T-helper 2 cell treated with Interferon-gamma antibody and Interleukin-4, amounts not matched to agents 5 μg/mL and 100 μg/mL, for 36 hours (primary cell): ENCODE data around the gene NUDT1.
"Not testable (repeated sequence)": the region's sequence is repeated elsewhere in the genome, so short reads cannot be mapped to it uniquely, and the experiment has no call there.

Experiments
- DNase-seq: peaks from one replicate; pipeline ENCODE4 v3.0.0; 2021; ENCODE audit warnings: low spot score
- H3K27ac Mint-ChIP-seq: one replicate; pipeline ENCODE4 v1.8.0; 2021; ENCODE audit warnings: mild to moderate bottlenecking, mixed read lengths
- H3K27me3 Mint-ChIP-seq: one replicate; pipeline ENCODE4 v1.8.0; 2021; ENCODE audit warnings: low read depth, mixed read lengths
- H3K36me3 Mint-ChIP-seq: one replicate; pipeline ENCODE4 v1.8.0; 2021; ENCODE audit warnings: low read depth, mixed read lengths
- H3K4me1 Mint-ChIP-seq: one replicate; pipeline ENCODE4 v1.8.0; 2021; ENCODE audit warnings: low read depth, mixed read lengths
- H3K4me3 Mint-ChIP-seq: one replicate; pipeline ENCODE4 v1.8.0; 2022; ENCODE audit warnings: mild to moderate bottlenecking, moderate library complexity, mixed read lengths
- H3K9me3 Mint-ChIP-seq: one replicate; pipeline ENCODE4 v1.8.0; 2021; ENCODE audit warnings: mixed read lengths

The NUDT1 gene

DNA sequence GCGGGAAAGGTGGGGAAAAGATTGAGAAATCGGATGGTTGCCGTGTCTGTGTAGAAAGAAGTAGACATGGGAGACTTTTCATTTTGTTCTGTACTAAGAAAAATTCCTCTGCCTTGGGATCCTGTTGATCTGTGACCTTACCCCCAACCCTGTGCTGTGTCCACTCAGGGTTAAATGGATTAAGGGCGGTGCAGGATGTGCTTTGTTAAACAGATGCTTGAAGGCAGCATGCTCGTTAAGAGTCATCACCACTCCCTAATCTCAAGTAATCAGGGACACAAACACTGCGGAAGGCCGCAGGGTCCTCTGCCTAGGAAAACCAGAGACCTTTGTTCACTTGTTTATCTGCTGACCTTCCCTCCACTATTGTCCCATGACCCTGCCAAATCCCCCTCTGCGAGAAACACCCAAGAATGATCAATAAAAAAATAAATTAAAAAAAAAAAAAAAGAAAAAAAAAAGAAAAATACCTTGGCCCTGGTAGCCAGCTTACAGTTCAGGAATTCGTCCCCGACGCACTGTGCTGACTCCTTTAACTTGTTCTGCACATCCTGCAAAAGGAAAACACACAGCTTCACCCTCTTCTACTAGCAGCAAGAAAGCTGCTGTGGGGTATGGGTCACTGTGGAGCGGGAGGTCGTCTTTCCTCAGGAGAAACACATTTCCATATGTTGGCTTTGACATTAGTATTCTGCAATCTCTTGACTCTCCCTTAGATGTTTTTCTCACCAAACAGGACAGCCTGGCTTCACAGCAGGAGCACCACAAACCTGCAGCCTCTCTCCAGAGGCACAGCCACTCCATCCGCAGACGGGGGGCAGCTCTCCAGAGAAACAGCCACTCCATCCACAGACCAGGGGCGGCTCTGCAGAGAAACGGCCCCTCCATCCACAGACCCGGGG is 27.3 kb downstream of the NUDT1 start:
- not testable (repeated sequence) for DNase-seq, H3K9me3 Mint-ChIP-seq, H3K4me1 Mint-ChIP-seq, H3K4me3 Mint-ChIP-seq, H3K27me3 Mint-ChIP-seq, H3K36me3 Mint-ChIP-seq, H3K27ac Mint-ChIP-seq

DNA sequence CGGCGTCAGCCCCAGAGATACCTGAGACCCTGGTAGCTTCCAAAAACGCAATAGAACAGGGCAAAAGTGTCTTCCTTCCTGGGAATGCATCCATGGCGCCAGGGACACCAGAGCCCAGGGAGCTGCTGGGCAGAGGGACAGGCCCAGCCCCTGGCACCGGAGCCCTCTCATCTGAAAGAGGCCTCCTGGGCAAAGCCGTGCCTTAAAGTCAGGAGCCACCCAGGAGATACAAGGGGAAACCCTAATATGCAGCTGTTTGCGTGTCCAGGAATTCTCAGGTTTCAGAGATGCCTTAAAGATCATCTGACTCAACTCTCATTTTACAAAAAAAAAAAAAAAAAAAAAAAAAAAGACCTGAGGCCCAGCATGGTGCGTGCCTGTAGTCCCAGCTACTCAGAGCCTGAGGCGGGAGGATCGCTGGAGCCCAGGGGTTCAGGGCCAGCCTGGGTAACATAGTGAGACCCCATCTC is 28.0 kb downstream of the NUDT1 start:
- Mint-ChIP-seq H3K27ac (no peak overlapping the region), H3K4me3 (no peak overlapping the region), H3K4me1 (no peaks in the 10 kb centered on the region), H3K9me3 (no peaks in the 10 kb centered on the region), H3K36me3 (peaks cover 2% of the 10 kb centered on the region), H3K27me3 (no peaks in the 10 kb centered on the region)
- DNase-seq: no peak

DNA sequence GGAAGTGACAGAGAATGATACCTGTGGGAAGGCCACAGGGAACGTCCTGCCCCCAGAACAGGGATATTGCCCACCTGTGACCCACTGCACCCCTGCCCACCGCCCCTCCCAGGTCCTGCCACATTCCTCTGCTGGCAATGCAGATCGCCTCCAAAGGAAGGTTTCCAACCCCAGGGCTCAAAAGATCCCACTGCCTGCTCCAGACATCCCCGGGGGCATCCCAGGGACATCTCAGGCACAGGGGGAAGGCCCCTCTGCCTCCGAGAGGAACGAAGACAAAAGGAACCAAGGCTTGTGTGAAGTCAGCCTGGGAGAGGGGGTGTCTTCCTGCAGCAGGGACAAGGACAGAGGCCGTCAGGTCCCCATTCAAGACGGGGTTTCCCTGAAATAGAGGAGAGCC is 28.5 kb downstream of the NUDT1 start:
- H3K9me3 Mint-ChIP-seq: no peaks in the 10 kb centered on the region
- no peak for DNase-seq
- H3K36me3 Mint-ChIP-seq: peaks cover 2% of the 10 kb centered on the region
- no peaks in the 10 kb centered on the region for H3K27me3 Mint-ChIP-seq
- no peak overlapping the region for H3K4me3 Mint-ChIP-seq
- no peaks in the 10 kb centered on the region for H3K4me1 Mint-ChIP-seq
- no peak overlapping the region for H3K27ac Mint-ChIP-seq

DNA sequence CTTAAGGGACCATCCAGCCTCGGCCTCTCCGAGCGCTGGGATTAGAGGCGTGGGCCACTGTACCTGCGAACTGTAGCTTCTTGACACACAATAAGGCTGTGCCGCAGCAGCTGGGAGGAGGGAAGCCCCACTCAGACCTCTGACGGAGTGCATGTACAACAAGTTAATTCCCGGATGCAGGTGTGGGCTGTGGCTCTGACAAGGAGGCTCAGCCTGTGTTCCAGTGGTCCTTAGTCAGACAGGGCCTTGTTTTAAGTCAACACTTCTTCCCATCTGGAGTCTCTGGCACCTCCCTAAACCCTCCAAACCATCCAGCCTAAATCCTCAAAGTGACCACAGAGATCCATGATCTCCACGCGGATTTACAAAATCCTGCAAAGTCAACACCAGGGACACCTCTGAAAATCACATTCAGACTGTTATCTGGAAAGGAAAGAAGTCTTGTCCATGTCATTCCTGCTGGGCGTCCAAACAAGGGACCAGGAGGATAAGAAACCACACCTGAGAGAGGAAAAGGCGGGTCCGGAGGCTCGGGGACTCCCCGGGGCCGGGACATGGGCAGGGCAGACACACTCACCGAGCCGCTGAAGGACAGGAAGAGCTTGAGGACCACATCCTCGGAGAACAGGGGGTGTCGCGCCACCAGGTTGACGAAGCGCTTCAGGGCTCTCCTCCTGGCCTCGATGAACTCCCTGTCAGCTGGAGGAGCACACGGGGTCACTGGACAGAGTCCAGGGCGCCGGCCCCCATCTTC is 29.4 kb downstream of the NUDT1 start:
- DNase-seq: no peak
- Mint-ChIP-seq H3K4me1 (no peaks in the 10 kb centered on the region), H3K4me3 (no peak overlapping the region), H3K27me3 (no peaks in the 10 kb centered on the region), H3K27ac (no peak overlapping the region), H3K36me3 (peaks cover 2% of the 10 kb centered on the region), H3K9me3 (no peaks in the 10 kb centered on the region)

DNA sequence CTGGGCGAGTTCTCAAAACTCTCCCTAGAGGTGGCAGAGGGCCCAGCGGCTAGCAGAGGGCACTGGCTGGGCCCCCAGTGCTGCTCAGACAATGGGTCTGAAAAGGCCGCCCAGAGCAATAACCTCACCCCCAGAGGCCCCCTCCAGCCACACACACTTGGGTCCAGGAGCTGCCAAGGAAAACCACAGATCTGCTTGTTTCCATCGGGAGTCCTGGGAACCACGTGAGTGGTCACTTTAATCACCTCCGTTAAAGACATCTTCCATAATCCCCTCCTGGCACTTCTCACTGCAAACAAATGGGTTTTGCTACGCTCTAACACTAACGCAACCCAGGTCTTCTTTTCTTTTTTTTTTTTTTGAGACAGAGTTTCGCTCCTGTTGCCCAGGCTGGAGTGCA is 30.0 kb downstream of the NUDT1 start:
- Mint-ChIP-seq H3K4me1 (no peaks in the 10 kb centered on the region), H3K27me3 (no peaks in the 10 kb centered on the region), H3K27ac (no peak overlapping the region), H3K4me3 (no peak overlapping the region), H3K9me3 (no peaks in the 10 kb centered on the region), H3K36me3 (peaks cover 2% of the 10 kb centered on the region)
- DNase-seq: no peak

DNA sequence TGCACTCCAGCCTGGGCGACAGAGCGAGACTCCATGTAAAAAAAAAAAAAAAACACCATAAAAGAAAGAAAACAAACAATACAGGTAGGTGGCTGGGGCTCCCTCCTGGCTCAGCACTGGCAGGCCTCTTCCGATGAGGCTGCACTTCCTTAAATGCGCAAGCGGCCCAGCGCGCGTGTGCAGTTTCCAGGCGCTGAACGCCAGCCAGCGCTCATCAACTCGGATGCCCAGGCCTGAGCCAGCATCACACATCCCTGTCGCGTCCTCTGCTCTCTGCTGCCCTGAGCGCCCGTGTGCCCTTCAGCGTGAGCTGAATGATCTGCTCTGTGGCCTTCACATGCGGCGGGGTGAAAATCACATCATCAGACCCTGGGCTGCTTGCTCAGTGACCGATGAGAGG is 31.8 kb downstream of the NUDT1 start:
- no peak overlapping the region for H3K27ac Mint-ChIP-seq
- no peaks in the 10 kb centered on the region for H3K9me3 Mint-ChIP-seq
- no peaks in the 10 kb centered on the region for H3K27me3 Mint-ChIP-seq
- no peak for DNase-seq
- H3K4me1 Mint-ChIP-seq: no peaks in the 10 kb centered on the region
- H3K36me3 Mint-ChIP-seq: peaks cover 2% of the 10 kb centered on the region
- H3K4me3 Mint-ChIP-seq: no peak overlapping the region

DNA sequence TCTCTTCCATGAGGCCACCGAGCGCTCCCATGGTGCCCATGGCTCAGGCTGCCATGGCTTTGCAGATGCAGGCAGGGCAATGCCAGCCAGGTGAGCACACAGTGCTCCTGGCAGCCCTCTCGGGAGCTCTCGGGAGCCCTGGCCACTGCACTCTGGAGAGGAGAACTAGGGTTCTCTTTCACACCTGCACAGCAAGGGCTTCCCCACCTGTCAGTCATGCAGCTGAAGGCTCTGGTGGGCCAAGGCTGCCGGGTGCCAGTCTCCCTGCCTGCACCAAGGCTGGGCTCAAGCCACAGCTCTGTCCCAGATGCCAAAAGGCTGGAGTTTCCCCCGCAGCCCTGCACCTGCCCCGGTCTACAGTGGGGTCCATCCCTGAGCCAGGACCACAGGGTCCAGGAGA is 32.6 kb downstream of the NUDT1 start:
- Mint-ChIP-seq H3K9me3 (no peaks in the 10 kb centered on the region), H3K27ac (no peak overlapping the region), H3K36me3 (no peaks in the 10 kb centered on the region), H3K4me3 (no peak overlapping the region), H3K27me3 (no peaks in the 10 kb centered on the region), H3K4me1 (peaks cover under 1% of the 10 kb centered on the region)
- DNase-seq: no peak

DNA sequence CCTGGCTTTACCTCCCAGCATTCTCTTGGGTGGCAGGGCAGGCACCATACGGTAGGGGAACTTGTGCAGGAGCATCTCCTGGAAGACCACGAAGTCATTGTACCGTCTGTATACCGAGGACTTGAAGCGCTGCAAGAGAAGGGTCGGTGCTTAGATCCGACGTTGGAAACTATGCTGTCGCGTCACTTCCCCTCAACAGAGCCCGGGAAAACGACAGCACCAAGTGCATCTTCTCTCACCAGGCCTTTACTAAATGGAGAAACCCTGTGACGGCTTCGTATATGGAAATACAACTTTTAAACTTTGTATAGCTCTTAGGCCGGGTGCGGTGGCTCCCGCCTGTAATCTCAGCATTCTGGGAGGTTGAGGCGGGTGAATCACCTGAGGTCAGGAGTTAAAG is 33.1 kb downstream of the NUDT1 start:
- DNase-seq: no peak
- H3K27ac Mint-ChIP-seq: no peak overlapping the region
- no peaks in the 10 kb centered on the region for H3K36me3 Mint-ChIP-seq
- no peak overlapping the region for H3K4me3 Mint-ChIP-seq
- no peaks in the 10 kb centered on the region for H3K27me3 Mint-ChIP-seq
- H3K9me3 Mint-ChIP-seq: no peaks in the 10 kb centered on the region
- peaks cover 4% of the 10 kb centered on the region for H3K4me1 Mint-ChIP-seq

DNA sequence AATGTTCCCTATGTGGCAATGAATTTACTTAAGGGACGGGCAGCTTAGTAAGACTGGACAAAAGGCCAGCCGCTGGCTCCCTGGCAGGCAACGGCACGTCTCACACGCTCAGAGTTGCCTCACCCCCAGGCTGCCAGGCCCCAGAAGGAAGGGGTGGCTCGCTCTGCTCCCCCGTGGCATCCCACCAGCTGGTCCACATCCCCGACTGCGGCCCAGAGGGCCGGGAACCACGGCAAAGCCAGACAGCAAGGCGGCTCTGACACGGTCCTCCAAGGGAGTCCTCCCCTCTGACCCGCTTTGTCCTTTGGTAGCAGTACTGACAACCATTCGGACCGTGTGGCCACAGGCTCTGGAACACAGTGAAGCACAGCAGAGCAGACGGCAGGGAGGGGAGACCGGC is 34.1 kb downstream of the NUDT1 start:
- H3K4me1 Mint-ChIP-seq: peaks cover 4% of the 10 kb centered on the region
- H3K36me3 Mint-ChIP-seq: no peaks in the 10 kb centered on the region
- no peak overlapping the region for H3K4me3 Mint-ChIP-seq
- H3K9me3 Mint-ChIP-seq: no peaks in the 10 kb centered on the region
- no peak for DNase-seq
- H3K27me3 Mint-ChIP-seq: no peaks in the 10 kb centered on the region
- no peak overlapping the region for H3K27ac Mint-ChIP-seq

DNA sequence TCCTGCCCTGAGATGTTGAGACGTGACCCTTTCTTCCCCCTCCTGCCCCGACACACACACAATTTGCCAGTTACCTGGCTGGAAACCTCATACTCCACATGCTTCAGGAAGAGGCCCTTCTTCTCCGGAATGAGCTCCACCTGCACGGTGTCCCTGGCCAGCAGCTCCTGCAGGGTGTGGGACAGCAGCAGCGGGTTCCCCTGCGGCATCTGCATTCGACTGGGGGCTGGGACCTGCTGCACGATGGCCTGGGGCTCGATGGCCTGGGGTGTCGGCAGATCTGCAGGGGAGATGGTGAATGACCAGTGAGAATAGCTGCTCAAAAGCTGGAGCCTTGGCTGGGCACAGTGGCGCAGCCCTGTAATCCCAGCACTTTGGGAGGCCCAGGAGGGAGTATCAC is 36.0 kb downstream of the NUDT1 start:
- H3K4me3 Mint-ChIP-seq: no peak overlapping the region
- DNase-seq: no peak
- H3K36me3 Mint-ChIP-seq: no peaks in the 10 kb centered on the region
- no peaks in the 10 kb centered on the region for H3K27me3 Mint-ChIP-seq
- no peak overlapping the region for H3K27ac Mint-ChIP-seq
- no peaks in the 10 kb centered on the region for H3K9me3 Mint-ChIP-seq
- peaks cover 4% of the 10 kb centered on the region for H3K4me1 Mint-ChIP-seq

DNA sequence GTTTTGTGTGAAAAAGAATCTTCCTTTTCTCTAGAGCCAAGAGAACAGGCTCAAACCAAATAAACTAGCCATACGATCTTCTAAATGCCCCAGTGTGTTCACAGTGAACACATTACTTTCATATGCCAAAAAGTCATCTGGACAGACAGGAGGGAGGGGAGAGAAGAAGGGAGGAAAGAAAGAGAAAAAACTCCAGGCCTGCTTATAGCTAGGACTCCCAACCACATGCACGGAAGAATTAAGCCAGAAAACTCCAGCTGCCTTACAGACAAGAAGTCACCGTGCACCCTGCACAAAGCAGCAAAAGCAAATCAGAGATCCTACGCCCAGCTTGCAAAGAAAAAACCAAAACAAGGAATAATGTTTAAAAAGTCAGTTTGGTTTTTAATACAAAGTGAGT is 37.9 kb downstream of the NUDT1 start:
- H3K9me3 Mint-ChIP-seq: no peaks in the 10 kb centered on the region
- DNase-seq: no peak
- H3K36me3 Mint-ChIP-seq: no peaks in the 10 kb centered on the region
- H3K4me1 Mint-ChIP-seq: peaks cover 4% of the 10 kb centered on the region
- H3K27ac Mint-ChIP-seq: no peak overlapping the region
- no peak overlapping the region for H3K4me3 Mint-ChIP-seq
- H3K27me3 Mint-ChIP-seq: no peaks in the 10 kb centered on the region

DNA sequence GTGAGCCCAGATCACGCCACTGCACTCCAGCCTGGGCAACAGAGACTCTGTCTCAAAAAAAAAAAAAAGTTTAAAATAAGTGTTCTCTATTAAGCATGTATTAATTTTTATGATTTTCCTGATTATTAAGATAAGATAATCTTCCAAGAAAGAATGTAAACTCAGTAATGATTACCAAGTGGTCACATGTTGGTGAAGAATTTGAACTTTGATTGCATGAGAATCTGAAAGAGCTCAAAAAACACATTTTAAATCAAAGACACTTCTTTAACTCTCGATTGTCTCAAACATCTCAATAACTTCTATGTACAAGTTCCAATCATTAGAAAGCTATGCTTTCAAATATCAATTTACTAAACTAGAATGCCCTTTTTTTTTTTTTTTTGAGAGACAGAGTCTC is 38.4 kb downstream of the NUDT1 start:
- Mint-ChIP-seq H3K4me3 (no peak overlapping the region), H3K27ac (no peak overlapping the region), H3K9me3 (no peaks in the 10 kb centered on the region), H3K36me3 (no peaks in the 10 kb centered on the region), H3K27me3 (no peaks in the 10 kb centered on the region), H3K4me1 (peaks cover 4% of the 10 kb centered on the region)
- no peak for DNase-seq

DNA sequence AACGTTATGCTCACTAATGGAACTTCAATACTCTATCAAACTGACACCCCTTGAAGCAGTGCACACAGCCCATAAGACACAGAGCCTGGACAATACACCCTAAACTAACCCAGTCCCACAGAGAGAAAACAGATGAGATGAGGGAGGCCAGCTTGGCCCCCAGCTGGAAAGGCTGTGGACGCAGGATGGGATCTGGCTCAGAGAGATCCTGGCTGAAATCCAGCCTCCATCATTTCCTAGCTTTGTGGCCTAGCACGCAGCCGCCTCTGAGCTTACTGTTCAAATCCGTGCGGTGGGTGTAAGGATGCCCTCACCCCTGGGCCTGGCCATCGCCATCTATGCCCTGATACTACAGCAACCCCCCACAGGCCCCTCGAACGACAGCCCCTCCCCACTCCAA is 39.5 kb downstream of the NUDT1 start:
- Mint-ChIP-seq H3K27me3 (no peaks in the 10 kb centered on the region), H3K4me1 (peaks cover 4% of the 10 kb centered on the region), H3K9me3 (no peaks in the 10 kb centered on the region), H3K4me3 (no peak overlapping the region), H3K27ac (no peak overlapping the region), H3K36me3 (no peaks in the 10 kb centered on the region)
- DNase-seq: no peak

DNA sequence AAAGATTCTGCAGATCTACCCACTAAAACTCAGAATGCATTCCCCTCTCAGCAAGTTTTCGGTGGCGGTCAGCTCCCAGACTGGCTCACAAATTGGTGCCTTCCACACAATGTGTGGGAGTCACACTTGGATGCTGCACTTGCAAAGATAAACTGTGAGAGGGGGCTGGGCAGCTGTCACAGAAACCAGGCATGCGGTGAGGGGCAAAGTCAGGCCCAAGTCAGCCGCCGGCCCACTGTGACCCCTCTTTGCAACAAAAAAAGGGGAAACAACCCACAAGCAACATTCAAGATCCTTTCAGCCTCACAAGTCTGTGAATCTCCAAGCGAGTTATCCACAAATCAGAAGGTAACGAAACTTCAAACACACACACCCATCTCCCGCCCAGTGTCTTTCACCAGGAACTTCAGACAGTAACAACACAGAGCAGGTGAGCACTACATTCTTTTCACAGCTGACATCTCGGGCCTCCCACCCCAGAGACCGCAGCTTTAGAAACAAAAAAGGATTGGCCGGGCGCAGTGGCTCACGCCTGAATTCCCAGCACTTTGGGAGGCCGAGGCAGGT is 40.2 kb downstream of the NUDT1 start:
- Mint-ChIP-seq H3K9me3 (no peaks in the 10 kb centered on the region), H3K4me3 (no peak overlapping the region), H3K36me3 (no peaks in the 10 kb centered on the region)

More for the DNA sequence above, 40.2 kb downstream of the NUDT1 start:
- H3K27ac Mint-ChIP-seq: no peak overlapping the region
- DNase-seq: no peak
- H3K4me1 Mint-ChIP-seq: peaks cover 4% of the 10 kb centered on the region
- no peaks in the 10 kb centered on the region for H3K27me3 Mint-ChIP-seq
